ENCODE measurements around the gene KRTAP10-5. TPM values are rescaled to one million over a fixed set of nuclear protein-coding genes. Genes with fewer than 3 reads are reported as not detected.

KRTAP10-5 gene
- total RNA-seq, 1 experiment from 2014 or later: not detected

DNA sequence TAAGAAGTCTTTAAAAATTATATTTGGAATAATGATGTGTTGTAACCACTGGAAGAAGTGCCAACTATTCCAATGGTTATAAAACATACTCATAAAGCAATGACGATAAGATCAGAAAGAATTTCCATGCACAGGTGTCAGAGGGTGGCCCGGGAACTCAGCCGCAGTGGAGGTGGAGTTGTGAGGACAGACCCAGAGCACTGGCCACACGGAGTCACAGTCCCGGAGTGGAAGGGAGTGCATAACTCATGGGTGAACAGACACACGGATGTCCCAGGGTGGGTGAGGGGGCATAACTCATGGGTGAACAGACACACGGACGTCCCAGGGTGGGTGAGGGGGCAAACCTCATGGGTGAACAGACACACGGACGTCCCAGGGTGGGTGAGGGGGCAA is 4.4 kb downstream of the KRTAP10-5 start:
- Histone ChIP-seq H3K4me3 (ENCODE audit: low read depth in 2 of 2, low read length in 2 of 2) (no peak overlapping the region), H3K27me3 (ENCODE audit: control insufficient read depth, insufficient read depth, low read length) (no peaks in the 10 kb centered on the region), H3K27ac (ENCODE audit: low read length) (no peak overlapping the region), H3K9me3 (ENCODE audit: control insufficient read depth, insufficient read depth, low read depth, low read length) (0 out of 2 replicates have a peak, but pooled peaks cover under 1% of the 10 kb centered on the region), H3K4me1 (ENCODE audit: control insufficient read depth, insufficient read depth, low read length) (peaks cover 5% of the 10 kb centered on the region; the same call in 1 of the 2 replicates), H3K36me3 (ENCODE audit: control insufficient read depth, insufficient read depth, low read length) (no peaks in the 10 kb centered on the region)
- intact Hi-C loops (cut with micrococcal nuclease; ENCODE audit: unreplicated experiment): no loop called here
- BruUV-seq (replicated peaks): no TSS peak
- in situ Hi-C loops (cut with HindIII; ENCODE audit: low pct_unique_long_range_greater_than_20kb, low sequenced_read_pairs): no loop called here
- ChIA-PET CTCF (no interaction called here), POLR2A (no interaction called here)
- TF ChIP-seq TCF7L2 (IDR thresholded peaks at IDR 0.05; ENCODE audit: low read depth, low read length) (no peak), POLR2AphosphoS5 (IDR thresholded peaks at IDR 0.05; ENCODE audit: low read depth, low read length) (no peak), SIN3A (IDR thresholded peaks at IDR 0.05; ENCODE audit: borderline replicate concordance, insufficient read depth, low read depth, low read length) (no peak)
- TF ChIP-seq, protein P1, sequence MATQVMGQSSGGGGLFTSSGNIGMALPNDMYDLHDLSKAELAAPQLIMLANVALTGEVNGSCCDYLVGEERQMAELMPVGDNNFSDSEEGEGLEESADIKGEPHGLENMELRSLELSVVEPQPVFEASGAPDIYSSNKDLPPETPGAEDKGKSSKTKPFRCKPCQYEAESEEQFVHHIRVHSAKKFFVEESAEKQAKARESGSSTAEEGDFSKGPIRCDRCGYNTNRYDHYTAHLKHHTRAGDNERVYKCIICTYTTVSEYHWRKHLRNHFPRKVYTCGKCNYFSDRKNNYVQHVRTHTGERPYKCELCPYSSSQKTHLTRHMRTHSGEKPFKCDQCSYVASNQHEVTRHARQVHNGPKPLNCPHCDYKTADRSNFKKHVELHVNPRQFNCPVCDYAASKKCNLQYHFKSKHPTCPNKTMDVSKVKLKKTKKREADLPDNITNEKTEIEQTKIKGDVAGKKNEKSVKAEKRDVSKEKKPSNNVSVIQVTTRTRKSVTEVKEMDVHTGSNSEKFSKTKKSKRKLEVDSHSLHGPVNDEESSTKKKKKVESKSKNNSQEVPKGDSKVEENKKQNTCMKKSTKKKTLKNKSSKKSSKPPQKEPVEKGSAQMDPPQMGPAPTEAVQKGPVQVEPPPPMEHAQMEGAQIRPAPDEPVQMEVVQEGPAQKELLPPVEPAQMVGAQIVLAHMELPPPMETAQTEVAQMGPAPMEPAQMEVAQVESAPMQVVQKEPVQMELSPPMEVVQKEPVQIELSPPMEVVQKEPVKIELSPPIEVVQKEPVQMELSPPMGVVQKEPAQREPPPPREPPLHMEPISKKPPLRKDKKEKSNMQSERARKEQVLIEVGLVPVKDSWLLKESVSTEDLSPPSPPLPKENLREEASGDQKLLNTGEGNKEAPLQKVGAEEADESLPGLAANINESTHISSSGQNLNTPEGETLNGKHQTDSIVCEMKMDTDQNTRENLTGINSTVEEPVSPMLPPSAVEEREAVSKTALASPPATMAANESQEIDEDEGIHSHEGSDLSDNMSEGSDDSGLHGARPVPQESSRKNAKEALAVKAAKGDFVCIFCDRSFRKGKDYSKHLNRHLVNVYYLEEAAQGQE (IDR thresholded peaks at IDR 0.05; ENCODE audit: insufficient read depth in 1 of 2, low read depth in 2 of 2, low read length in 1 of 2): no peak
- TF ChIP-seq, protein P2, sequence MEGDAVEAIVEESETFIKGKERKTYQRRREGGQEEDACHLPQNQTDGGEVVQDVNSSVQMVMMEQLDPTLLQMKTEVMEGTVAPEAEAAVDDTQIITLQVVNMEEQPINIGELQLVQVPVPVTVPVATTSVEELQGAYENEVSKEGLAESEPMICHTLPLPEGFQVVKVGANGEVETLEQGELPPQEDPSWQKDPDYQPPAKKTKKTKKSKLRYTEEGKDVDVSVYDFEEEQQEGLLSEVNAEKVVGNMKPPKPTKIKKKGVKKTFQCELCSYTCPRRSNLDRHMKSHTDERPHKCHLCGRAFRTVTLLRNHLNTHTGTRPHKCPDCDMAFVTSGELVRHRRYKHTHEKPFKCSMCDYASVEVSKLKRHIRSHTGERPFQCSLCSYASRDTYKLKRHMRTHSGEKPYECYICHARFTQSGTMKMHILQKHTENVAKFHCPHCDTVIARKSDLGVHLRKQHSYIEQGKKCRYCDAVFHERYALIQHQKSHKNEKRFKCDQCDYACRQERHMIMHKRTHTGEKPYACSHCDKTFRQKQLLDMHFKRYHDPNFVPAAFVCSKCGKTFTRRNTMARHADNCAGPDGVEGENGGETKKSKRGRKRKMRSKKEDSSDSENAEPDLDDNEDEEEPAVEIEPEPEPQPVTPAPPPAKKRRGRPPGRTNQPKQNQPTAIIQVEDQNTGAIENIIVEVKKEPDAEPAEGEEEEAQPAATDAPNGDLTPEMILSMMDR (IDR thresholded peaks at IDR 0.05): no peak
- ATAC-seq: no peak
- DNase-seq (ENCODE audit: low read depth, low spot score): no peak

DNA sequence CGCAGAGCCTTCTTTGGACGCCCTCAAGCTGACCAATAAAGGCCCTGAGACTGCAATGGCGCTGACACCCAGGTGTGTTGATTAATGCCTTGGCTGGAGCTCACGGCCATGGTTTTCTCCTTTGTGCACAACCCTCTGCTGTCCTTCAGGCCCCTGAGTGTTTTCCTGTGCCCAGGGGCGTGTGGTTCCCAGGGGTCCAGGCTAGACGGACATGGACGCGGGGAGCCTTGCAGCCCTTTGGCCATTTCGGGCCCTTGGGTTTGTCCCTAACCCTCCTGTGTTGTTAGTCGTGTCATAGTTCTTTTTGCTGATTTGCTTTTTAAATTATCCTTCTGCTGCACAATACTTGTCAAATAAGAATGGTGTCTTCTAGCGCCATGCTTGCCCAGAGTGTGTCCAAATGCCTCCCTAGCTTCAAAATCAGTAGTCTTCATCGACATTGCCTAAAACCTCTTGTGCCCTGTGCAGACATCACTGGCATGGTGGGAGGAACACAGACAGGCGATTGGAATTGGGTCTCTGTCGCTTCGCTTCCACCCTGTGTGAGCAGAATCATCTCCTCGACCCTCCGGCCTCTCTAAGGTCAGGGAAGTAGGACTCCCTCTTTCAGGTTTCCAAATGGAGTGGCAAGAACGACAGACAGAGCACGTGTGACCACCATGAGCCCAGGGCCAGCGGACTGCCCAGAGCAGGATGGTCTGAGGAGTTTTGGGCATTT is 4.9 kb downstream of the KRTAP10-5 start:
- in situ Hi-C loops (cut with HindIII; ENCODE audit: low pct_unique_long_range_greater_than_20kb, low sequenced_read_pairs) (no loop called here), intact Hi-C loops (cut with micrococcal nuclease; ENCODE audit: unreplicated experiment) (no loop called here)
- peaks cover 5% of the 10 kb centered on the region; the same call in 1 of the 2 replicates for H3K4me1 ChIP-seq (ENCODE audit: control insufficient read depth, insufficient read depth, low read length)
- H3K27ac ChIP-seq (ENCODE audit: low read length): no peak overlapping the region
- H3K27me3 ChIP-seq (ENCODE audit: control insufficient read depth, insufficient read depth, low read length): no peaks in the 10 kb centered on the region
- DNase-seq (ENCODE audit: low read depth, low spot score): no peak
- ChIA-PET POLR2A (no interaction called here), CTCF (no interaction called here)
- BruUV-seq (replicated peaks): no TSS peak
- TF ChIP-seq SIN3A (IDR thresholded peaks at IDR 0.05; ENCODE audit: borderline replicate concordance, insufficient read depth, low read depth, low read length): no peak
- no peak for TF ChIP-seq TCF7L2 (IDR thresholded peaks at IDR 0.05; ENCODE audit: low read depth, low read length)
- no peak for TF ChIP-seq POLR2AphosphoS5 (IDR thresholded peaks at IDR 0.05; ENCODE audit: low read depth, low read length)
- TF ChIP-seq, protein P1 (IDR thresholded peaks at IDR 0.05; ENCODE audit: insufficient read depth in 1 of 2, low read depth in 2 of 2, low read length in 1 of 2): no peak
- TF ChIP-seq, protein P2 (IDR thresholded peaks at IDR 0.05): no peak
- H3K36me3 ChIP-seq (ENCODE audit: control insufficient read depth, insufficient read depth, low read length): no peaks in the 10 kb centered on the region
- ATAC-seq: no peak
- no peaks in the 10 kb centered on the region for H3K9me3 ChIP-seq (ENCODE audit: control insufficient read depth, insufficient read depth, low read depth, low read length)
- H3K4me3 ChIP-seq (ENCODE audit: low read depth in 2 of 2, low read length in 2 of 2): no peak overlapping the region
